ENCODE results near the gene SLC22A4.
A peak's percentile ranks its signal among the peaks of the same experiment; 100 is the strongest.

The SLC22A4 gene

DNA sequence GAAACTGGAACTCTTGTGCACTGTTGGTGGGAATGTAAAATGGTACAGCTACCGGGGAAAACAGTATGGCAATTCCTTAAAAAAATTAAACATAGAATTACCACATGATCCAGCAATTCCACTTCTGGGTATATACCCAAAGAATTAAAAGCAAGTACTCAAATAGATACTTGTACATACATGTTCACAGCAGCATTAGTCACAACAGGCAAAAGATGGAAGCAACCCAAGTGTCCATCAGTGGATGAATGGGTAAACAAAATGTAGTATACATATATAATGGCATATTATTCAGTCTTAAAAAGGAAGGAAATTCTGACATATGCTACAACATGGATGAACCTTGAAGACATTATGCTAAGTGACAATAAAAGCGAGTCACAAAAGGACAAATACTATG, 67.9 kb downstream of the SLC22A4 start:
- no peak overlapping the region for H3K4me3 ChIP-seq (ENCODE audit: low read depth, low read length)
- DNase-seq (ENCODE audit: low read depth) = no peak
- no peak for TF ChIP-seq MYC (IDR thresholded peaks at IDR 0.05; ENCODE audit: low read depth, low read length)
- TF ChIP-seq POLR2A (IDR thresholded peaks at IDR 0.05; ENCODE audit: extremely low read depth, insufficient read length) = no peak
- TF ChIP-seq, protein P1, sequence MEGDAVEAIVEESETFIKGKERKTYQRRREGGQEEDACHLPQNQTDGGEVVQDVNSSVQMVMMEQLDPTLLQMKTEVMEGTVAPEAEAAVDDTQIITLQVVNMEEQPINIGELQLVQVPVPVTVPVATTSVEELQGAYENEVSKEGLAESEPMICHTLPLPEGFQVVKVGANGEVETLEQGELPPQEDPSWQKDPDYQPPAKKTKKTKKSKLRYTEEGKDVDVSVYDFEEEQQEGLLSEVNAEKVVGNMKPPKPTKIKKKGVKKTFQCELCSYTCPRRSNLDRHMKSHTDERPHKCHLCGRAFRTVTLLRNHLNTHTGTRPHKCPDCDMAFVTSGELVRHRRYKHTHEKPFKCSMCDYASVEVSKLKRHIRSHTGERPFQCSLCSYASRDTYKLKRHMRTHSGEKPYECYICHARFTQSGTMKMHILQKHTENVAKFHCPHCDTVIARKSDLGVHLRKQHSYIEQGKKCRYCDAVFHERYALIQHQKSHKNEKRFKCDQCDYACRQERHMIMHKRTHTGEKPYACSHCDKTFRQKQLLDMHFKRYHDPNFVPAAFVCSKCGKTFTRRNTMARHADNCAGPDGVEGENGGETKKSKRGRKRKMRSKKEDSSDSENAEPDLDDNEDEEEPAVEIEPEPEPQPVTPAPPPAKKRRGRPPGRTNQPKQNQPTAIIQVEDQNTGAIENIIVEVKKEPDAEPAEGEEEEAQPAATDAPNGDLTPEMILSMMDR (IDR thresholded peaks at IDR 0.05; ENCODE audit: low read depth, low read length) = no peak
- TF ChIP-seq, protein P2, sequence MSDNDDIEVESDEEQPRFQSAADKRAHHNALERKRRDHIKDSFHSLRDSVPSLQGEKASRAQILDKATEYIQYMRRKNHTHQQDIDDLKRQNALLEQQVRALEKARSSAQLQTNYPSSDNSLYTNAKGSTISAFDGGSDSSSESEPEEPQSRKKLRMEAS (IDR thresholded peaks at IDR 0.05; ENCODE audit: low read depth, low read length) = no peak

DNA sequence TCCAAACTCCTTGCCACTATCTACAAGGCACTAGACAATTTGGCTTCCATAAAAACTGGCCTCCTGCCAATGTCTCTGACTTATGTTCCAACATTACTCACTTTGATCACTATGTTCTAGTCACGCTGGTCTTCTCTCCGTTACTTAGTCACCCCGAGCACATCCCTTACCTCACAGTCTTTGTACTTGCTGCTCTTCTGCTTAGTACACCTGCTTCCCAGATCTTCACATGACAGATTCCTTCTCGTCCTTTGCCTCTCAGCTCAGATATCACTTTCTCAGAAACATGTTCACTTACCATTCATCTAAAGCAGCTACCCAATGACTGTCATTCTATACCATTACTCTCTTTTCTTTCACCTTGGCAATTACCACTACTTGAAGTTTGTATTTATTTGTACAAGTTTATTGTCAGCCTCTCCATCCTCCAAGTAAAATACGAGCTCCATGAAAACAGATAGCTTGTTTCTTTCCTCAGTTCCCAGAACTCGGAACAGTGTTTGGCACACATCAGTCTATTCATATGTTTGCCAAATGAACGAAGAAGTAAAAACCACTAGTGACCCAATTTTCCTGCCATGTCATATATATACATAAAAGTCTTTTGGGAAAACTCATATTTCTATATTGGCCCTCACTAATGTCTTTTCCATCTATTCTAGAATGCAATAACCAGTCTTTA, 69.4 kb downstream of the SLC22A4 start:
- TF ChIP-seq, protein P1 (IDR thresholded peaks at IDR 0.05; ENCODE audit: low read depth, low read length) = no peak
- TF ChIP-seq, protein P2 (IDR thresholded peaks at IDR 0.05; ENCODE audit: low read depth, low read length) = no peak
- no peak for TF ChIP-seq POLR2A (IDR thresholded peaks at IDR 0.05; ENCODE audit: extremely low read depth, insufficient read length)
- no peak for DNase-seq (ENCODE audit: low read depth)
- no peak overlapping the region for H3K4me3 ChIP-seq (ENCODE audit: low read depth, low read length)

DNA sequence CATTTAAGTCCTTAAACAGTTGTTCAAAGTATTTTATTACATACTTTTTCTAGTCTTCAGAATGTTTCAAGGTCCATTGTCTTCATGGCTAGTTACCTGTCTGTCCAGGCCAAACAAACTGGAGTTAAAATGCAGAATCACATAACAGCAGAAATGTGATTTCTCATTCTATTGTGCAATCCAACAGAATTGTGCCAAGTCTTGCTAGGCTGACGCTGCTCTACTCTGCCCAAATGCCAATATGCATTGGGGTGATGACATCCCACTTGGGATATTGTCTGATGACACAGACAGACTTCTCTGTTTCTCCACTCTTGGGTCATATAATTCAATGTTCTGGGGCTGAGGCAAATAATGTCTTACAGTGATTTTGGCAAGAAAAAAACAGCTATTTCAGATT, 70.1 kb downstream of the SLC22A4 start:
- no peak overlapping the region for H3K4me3 ChIP-seq (ENCODE audit: low read depth, low read length)
- DNase-seq (ENCODE audit: low read depth) = peak; percentile 18
- TF ChIP-seq POLR2A (IDR thresholded peaks at IDR 0.05; ENCODE audit: extremely low read depth, insufficient read length) = no peak
- TF ChIP-seq, protein P2 (IDR thresholded peaks at IDR 0.05; ENCODE audit: low read depth, low read length) = no peak
- TF ChIP-seq MYC (IDR thresholded peaks at IDR 0.05; ENCODE audit: low read depth, low read length) = no peak
- TF ChIP-seq, protein P1 (IDR thresholded peaks at IDR 0.05; ENCODE audit: low read depth, low read length) = no peak

DNA sequence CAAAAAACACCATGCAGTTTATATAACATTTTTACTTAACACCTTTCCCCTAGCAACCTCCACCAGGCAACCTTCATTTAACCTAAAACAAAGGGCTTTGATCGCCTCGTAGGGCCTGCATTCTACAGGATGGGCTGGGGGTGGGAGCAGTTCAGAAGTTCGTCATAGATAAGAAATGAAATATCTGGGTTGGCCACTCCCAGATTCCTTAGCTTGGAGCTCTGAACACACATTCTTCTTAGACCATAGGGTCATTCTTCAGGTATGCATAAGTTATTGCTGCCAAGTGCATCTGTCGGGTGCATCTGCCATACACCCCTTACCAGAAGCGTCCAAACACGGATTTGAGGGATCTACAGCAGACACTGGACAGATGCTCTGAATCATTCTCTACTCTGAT, 71.0 kb downstream of the SLC22A4 start:
- DNase-seq (ENCODE audit: low read depth) = no peak
- TF ChIP-seq POLR2A (IDR thresholded peaks at IDR 0.05; ENCODE audit: extremely low read depth, insufficient read length) = no peak
- TF ChIP-seq MYC (IDR thresholded peaks at IDR 0.05; ENCODE audit: low read depth, low read length) = no peak
- TF ChIP-seq, protein P1 (IDR thresholded peaks at IDR 0.05; ENCODE audit: low read depth, low read length) = no peak
- TF ChIP-seq, protein P2 (IDR thresholded peaks at IDR 0.05; ENCODE audit: low read depth, low read length) = no peak
- no peak overlapping the region for H3K4me3 ChIP-seq (ENCODE audit: low read depth, low read length)

DNA sequence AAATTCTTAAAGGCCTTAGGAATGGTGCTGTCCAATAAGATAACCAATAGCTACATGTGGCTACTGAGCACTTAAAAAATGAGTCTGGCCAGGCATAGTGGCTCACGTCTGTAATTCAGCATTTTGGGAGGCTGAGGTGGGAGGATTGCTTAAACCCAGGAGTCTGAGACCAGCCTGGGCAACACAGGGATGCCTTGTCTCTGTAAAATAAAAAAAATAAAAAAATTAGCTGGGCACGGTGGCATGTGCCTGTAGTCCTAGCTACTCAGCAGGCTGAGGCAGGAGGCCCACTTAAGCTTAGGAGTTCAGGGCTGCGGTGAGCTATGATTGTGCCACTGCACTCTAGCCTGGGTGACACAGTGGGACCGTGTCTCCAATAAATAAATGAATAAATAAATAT, 74.0 kb downstream of the SLC22A4 start:
- no peak for DNase-seq (ENCODE audit: low read depth)
- TF ChIP-seq, protein P2 (IDR thresholded peaks at IDR 0.05; ENCODE audit: low read depth, low read length) = no peak
- TF ChIP-seq POLR2A (IDR thresholded peaks at IDR 0.05; ENCODE audit: extremely low read depth, insufficient read length) = no peak
- TF ChIP-seq, protein P1 (IDR thresholded peaks at IDR 0.05; ENCODE audit: low read depth, low read length) = no peak
- TF ChIP-seq MYC (IDR thresholded peaks at IDR 0.05; ENCODE audit: low read depth, low read length) = no peak
- no peak overlapping the region for H3K4me3 ChIP-seq (ENCODE audit: low read depth, low read length)

Measured in NB4 (cell line).